ENCODE measurements around the gene IYD.

DNA sequence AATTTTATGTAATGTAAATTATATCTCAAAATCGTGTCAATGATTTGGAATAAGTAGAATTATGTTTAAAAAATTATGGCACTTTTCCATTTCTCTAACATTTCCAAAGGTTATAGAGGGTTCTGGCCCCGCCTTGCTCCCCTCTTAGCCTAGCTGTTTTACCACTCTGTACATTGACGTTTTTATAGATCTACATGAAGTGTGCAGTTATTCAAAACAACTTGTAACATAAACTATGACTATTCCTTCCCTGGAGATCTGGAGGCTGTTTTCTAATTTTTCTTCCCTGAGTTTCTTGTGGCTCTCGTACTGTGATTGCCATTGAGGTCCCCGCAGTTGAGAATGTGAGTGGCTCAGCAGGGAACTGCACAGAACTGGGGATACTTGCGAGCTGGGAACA, 48.4 kb downstream of the IYD start:
- TF ChIP-seq POLR2AphosphoS5 (IDR thresholded peaks at IDR 0.05; ENCODE audit: low read depth, low read length) = no peak
- TF ChIP-seq TAF1 (IDR thresholded peaks at IDR 0.05; ENCODE audit: borderline replicate concordance, low read depth, low read length) = no peak
- TF ChIP-seq POLR2A (IDR thresholded peaks at IDR 0.05; ENCODE audit: low read depth, low read length) = no peak

All from GM12892 (cell line).